Inflammatory macrophage (primary cell): ENCODE measurements around the gene GSPT1.

Experiments used
- DNase-seq, 2 donors: peaks; one replicate each; pipeline ENCODE4 v3.0.0-alpha.2; 2020 to 2022

GSPT1 gene

GRCh38 chr16:11913425-11914079 lies 2.2 kb downstream of the GSPT1 start:
- peak; percentile 37 to 49 for DNase-seq

- no peak for DNase-seq
Measured at GRCh38 chr16:11909653-11910545, 5.9 kb downstream of the GSPT1 start.

GRCh38 chr16:11907160-11907970 lies 8.4 kb downstream of the GSPT1 start:
- no peak for DNase-seq

GRCh38 chr16:11903906-11904305 lies 11.8 kb downstream of the GSPT1 start:
- DNase-seq: no peak

GRCh38 chr16:11901091-11901490 lies 14.7 kb downstream of the GSPT1 start:
- DNase-seq: no peak

- DNase-seq: peak; percentile 18 to 49
Measured at GRCh38 chr16:11896486-11897176, 19.1 kb downstream of the GSPT1 start.

- DNase-seq: no peak
Measured at GRCh38 chr16:11893571-11893970, 22.2 kb downstream of the GSPT1 start.

GRCh38 chr16:11892761-11893160 lies 23.0 kb downstream of the GSPT1 start:
- DNase-seq: peak; percentile 28 to 62

GRCh38 chr16:11890231-11890965 lies 25.4 kb downstream of the GSPT1 start:
- no peak for DNase-seq

- DNase-seq: no peak
Measured at GRCh38 chr16:11886881-11887280, 28.9 kb downstream of the GSPT1 start.

GRCh38 chr16:11884035-11884434 lies 31.7 kb downstream of the GSPT1 start:
- no peak for DNase-seq

- peak; percentile 26 to 71 for DNase-seq
Measured at GRCh38 chr16:11880007-11880406, 35.7 kb downstream of the GSPT1 start.

- DNase-seq: no peak
Measured at GRCh38 chr16:11877374-11877773, 38.4 kb downstream of the GSPT1 start.

GRCh38 chr16:11876306-11876705 lies 39.5 kb downstream of the GSPT1 start:
- no peak for DNase-seq

GRCh38 chr16:11875721-11876120 lies 40.0 kb downstream of the GSPT1 start:
- DNase-seq: no peak

GRCh38 chr16:11871193-11871592 lies 44.6 kb downstream of the GSPT1 start:
- DNase-seq: no peak

- DNase-seq: no peak
Measured at GRCh38 chr16:11870399-11870798, 45.4 kb downstream of the GSPT1 start.

- no peak for DNase-seq
Measured at GRCh38 chr16:11869353-11870228, 46.2 kb downstream of the GSPT1 start.

GRCh38 chr16:11868412-11868980 lies 47.3 kb downstream of the GSPT1 start:
- DNase-seq: no peak

GRCh38 chr16:11862489-11862888 lies 53.3 kb downstream of the GSPT1 start:
- no peak for DNase-seq
